GM06990 (cell line): ENCODE data around the gene LOC128125822.

Source experiments
- DNase-seq: peaks from one replicate; pipeline ENCODE4 v3.0.0-alpha.2; 2011; ENCODE audit not compliant: insufficient read length; ENCODE audit errors: extremely low read depth
- H3K27me3 ChIP-seq: replicated peaks from 2 replicates; pipeline ENCODE4 v1.6.0; 2011; ENCODE audit warnings: low read length; ENCODE audit not compliant: control insufficient read depth, insufficient read depth
- H3K36me3 ChIP-seq: 2 replicates; pipeline ENCODE4 v1.5.1; 2011; ENCODE audit warnings: low read length; ENCODE audit not compliant: control insufficient read depth, insufficient read depth
- H3K4me3 ChIP-seq: replicated peaks from 2 replicates; pipeline ENCODE4 v1.5.1; 2011; ENCODE audit warnings: low read depth, mild to moderate bottlenecking, control low read depth, low read length
- TF ChIP-seq, protein P1 (sequence below): IDR thresholded peaks from 2 replicates; pipeline ENCODE4 v1.5.1; 2011; ENCODE audit warnings: low read length, control low read depth, mild to moderate bottlenecking, inconsistent platforms; ENCODE audit not compliant: insufficient read depth, poor library complexity, severe bottlenecking

Gene LOC128125822

DNA sequence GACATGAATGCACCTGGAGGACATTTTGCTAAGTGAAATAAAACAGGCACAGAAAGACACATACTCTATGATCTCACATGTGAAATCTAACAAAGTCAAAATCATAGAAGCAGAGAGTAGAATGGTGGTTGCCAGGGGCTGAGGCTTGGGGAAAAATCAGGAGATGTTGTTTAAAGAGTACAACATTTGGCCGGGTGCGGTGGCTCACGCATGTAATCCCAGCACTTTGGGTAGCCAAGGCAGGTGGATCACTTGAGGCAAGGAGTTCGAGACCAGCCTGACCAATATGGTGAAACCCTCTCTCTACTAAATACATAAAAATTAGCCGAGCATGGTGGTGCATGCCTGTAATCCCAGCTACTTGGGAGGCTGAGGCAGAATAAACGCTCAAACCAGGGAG, 26.0 kb upstream of the LOC128125822 start:
- no peak for DNase-seq
- TF ChIP-seq, protein P1, sequence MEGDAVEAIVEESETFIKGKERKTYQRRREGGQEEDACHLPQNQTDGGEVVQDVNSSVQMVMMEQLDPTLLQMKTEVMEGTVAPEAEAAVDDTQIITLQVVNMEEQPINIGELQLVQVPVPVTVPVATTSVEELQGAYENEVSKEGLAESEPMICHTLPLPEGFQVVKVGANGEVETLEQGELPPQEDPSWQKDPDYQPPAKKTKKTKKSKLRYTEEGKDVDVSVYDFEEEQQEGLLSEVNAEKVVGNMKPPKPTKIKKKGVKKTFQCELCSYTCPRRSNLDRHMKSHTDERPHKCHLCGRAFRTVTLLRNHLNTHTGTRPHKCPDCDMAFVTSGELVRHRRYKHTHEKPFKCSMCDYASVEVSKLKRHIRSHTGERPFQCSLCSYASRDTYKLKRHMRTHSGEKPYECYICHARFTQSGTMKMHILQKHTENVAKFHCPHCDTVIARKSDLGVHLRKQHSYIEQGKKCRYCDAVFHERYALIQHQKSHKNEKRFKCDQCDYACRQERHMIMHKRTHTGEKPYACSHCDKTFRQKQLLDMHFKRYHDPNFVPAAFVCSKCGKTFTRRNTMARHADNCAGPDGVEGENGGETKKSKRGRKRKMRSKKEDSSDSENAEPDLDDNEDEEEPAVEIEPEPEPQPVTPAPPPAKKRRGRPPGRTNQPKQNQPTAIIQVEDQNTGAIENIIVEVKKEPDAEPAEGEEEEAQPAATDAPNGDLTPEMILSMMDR = no peak
- H3K36me3 ChIP-seq = no peaks in the 10 kb centered on the region
- H3K27me3 ChIP-seq = no peaks in the 10 kb centered on the region
- no peak overlapping the region for H3K4me3 ChIP-seq

DNA sequence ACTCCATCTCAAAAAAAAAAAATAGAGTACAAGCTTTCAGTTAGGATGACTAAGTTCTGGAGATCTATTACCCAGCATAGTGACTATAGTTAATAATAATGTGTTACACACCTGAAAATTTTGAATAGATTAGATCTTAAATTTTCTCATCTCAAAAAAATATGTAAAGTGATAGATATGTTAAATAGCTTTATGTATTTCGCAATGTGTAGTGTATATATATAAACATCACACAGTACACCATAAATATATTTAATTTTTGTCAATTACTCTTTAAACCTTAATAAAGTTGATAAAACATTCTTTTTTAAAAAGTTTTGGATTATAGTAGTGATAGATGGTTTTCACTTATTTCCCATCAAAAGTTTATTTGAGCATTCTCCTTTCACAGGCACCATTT, 25.6 kb upstream of the LOC128125822 start:
- no peak for DNase-seq
- H3K36me3 ChIP-seq = no peaks in the 10 kb centered on the region
- no peaks in the 10 kb centered on the region for H3K27me3 ChIP-seq
- H3K4me3 ChIP-seq = no peak overlapping the region
- TF ChIP-seq, protein P1 = no peak

GRCh38 chr6:63549076-63549475, 23.2 kb upstream of the LOC128125822 start:
- Histone ChIP-seq H3K4me3 (no peak overlapping the region), H3K27me3 (no peaks in the 10 kb centered on the region), H3K36me3 (no peaks in the 10 kb centered on the region)
- TF ChIP-seq, protein P1 = no peak
- no peak for DNase-seq

- peak; percentile 51 for DNase-seq
- no peaks in the 10 kb centered on the region for H3K27me3 ChIP-seq
- no peak overlapping the region for H3K4me3 ChIP-seq
- TF ChIP-seq, protein P1 = no peak
- no peaks in the 10 kb centered on the region for H3K36me3 ChIP-seq
Observed at GRCh38 chr6:63553208-63553607, 19.1 kb upstream of the LOC128125822 start.

DNA sequence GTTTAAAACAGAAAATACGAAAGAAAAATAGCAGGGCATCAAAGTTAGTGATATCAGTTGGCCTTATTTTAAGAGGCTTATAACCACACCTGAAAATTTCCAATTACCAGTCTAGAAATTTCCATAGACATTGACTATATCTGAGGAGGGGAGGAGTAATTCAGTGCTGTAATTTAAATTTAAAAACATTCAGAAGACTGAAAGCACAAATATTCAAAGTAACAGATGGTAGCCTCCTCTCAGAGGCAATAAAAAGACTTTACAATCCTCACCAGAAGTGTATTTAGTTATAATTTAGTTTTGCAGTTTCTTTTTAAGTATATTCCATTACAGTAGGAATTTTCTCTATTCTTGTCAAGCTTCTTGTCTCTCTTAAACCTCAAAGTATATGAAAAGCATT, 18.4 kb upstream of the LOC128125822 start:
- Histone ChIP-seq H3K27me3 (no peaks in the 10 kb centered on the region), H3K36me3 (no peaks in the 10 kb centered on the region), H3K4me3 (no peak overlapping the region)
- TF ChIP-seq, protein P1 = no peak
- DNase-seq = no peak

GRCh38 chr6:63554782-63555181, 17.5 kb upstream of the LOC128125822 start:
- DNase-seq = no peak
- no peak overlapping the region for H3K4me3 ChIP-seq
- no peaks in the 10 kb centered on the region for H3K36me3 ChIP-seq
- H3K27me3 ChIP-seq = no peaks in the 10 kb centered on the region
- TF ChIP-seq, protein P1 = no peak
